Stimulated activated CD4-positive, alpha-beta T cell treated with anti-CD3 and anti-CD28 coated beads, TNF-alpha, amount 100 ng/mL, for 1 hour (primary cell): ENCODE measurements around the gene THSD7A.

Experiments
- DNase-seq, 3 donors: peaks; one replicate each; pipeline ENCODE4 v3.0.0-alpha.2; 2020; ENCODE audit warnings: low read depth in 3 of 3, low spot score in 1 of 3

Gene THSD7A

DNA sequence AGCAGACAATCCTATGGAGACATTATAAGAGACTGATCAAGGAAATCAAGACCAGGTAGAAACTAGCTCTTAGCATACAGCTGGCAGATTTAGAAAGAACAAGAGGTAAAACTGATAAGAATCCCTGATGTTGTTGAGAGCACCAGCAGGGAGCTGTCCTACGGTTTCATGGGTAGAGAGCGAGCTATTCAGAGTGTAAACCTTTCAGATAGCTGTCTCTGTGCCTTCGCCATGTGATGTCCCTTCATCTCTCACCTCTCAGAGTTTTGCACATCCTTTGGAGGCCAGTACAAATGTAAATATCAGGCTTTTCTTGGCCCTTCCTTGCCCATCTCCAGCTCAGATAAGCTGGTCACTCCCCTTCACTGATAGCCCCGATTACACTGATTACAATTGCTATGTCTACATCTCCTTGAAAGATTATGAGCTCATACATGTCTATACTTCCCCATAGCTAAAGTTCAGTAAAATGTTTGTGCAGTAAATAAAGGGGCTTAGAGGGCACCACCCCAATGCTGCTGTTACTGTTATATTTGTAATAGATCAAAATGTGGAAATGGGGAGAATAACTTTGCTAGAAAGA lies 21.9 kb downstream of the THSD7A start:
- DNase-seq, result no peak

DNA sequence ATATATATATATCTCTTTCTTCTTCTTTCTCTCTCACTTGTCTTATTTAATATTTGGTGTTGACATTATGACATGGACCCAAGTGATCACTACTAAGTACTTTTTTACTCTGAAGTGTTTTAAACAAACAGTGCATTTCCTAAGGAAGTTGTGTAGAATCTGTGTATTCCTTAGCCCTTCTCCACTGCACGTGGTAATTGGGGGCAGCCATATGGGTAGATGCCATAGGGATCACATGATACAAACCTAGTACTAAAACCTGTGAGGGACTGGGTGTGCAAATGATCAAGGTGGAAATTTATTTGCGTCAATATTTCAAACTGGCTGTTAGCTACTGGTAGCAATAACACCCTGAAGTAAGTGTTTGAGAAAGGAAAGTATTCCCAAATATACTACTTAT lies 25.0 kb downstream of the THSD7A start:
- DNase-seq, result no peak

- DNase-seq, result no peak
These were observed 27.4 kb downstream of the THSD7A start for GRCh38 chr7:11804621-11805020.

DNA sequence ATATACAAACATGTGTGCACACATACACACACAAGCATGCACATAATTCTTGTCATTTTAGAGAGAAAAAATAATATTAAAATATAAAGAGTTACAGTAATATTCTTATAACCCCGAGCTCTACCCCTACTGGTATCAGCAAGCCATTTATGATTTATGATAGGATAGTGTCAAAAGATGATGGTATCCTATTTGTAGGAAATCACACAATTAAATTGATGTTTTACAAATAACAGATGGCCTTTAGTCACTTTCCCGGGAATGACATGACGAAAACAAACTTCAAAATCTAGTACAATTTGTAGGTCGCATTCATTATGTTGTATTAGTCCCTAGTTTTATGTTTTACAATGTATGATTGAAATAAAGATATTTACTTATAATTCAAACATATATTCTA lies 36.8 kb downstream of the THSD7A start:
- DNase-seq, result no peak

GRCh38 chr7:11792166-11792565 lies 39.8 kb downstream of the THSD7A start:
- no peak for DNase-seq

DNA sequence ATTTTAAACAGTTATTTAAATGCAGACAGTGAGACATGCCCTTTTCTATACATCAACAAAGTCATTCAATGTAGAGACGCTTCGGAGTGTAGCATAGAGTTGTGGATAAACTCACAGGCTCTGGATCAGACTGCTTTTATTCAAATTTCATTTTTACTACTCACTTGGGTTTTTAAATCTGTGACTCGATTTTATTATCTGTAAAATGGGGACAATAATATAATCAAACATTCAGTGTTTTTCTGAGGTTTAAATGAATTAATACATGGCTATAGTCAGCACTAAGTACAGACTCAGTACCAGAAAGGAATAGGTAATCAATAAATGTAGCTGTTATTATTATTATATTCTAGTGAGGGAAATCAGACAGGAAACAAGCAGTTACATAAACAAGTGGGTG lies 43.4 kb downstream of the THSD7A start:
- DNase-seq, result no peak

GRCh38 chr7:11787534-11787933 lies 44.5 kb downstream of the THSD7A start:
- DNase-seq, result no peak

DNA sequence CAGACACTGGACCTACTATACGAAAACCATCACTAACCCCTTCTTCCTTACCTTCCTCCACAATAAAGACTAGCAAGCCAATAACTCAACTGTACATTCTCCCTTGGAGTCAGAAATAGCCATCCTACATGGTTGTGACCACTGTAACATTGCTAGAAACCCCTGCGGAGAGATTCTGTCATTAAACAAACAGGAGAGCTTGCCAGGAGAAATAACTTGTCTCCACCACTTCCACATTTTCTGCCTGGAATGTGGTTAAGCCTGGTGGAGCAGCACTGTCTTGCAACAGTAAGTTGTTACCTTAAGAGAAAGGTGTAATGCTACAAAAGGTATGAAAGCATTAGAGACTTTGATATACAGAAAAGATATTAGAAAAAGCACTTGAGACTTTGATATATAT lies 45.8 kb downstream of the THSD7A start:
- no peak for DNase-seq

DNA sequence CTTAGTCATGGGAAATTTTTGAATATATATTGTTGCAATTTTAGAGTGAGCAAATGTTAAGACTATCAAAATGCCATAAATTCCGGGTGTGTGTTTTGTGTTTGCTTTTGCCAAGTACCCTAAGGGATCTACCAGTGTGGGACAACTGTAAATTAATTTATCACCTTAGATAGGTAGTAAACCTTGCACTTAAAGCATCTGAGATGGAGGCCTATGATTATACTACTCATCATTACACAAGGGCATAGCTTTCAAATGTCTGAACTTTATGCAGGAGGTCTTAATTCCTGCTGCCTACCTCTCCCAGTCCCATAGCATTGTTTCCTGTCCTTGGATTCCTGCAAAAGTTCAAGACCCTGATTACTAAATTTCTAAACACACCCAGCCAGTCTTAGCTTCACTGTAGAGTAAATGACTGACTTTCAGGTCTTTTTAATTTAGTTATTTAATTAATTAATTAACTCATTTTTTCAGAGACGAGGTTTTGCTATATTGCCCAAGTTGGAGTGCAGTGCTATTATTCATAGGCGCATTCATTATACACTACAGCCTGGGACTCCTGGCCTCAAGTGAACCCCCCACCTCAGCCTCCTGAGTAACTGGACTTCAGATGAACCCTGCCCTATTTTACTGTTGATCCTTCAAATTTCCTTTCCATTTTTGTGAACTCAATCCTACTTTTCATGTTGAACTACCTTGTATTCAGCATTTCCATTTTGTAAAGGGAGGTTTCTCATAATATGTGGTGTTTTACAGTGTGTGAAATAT lies 47.0 kb downstream of the THSD7A start:
- DNase-seq, result no peak

- DNase-seq, result no peak
These were observed 51.9 kb downstream of the THSD7A start for GRCh38 chr7:11779864-11780674.

- no peak for DNase-seq
These were observed 56.0 kb downstream of the THSD7A start for GRCh38 chr7:11776039-11776438.

GRCh38 chr7:11775401-11775800 lies 56.6 kb downstream of the THSD7A start:
- no peak for DNase-seq

GRCh38 chr7:11768263-11768662 lies 63.7 kb downstream of the THSD7A start:
- no peak for DNase-seq

DNA sequence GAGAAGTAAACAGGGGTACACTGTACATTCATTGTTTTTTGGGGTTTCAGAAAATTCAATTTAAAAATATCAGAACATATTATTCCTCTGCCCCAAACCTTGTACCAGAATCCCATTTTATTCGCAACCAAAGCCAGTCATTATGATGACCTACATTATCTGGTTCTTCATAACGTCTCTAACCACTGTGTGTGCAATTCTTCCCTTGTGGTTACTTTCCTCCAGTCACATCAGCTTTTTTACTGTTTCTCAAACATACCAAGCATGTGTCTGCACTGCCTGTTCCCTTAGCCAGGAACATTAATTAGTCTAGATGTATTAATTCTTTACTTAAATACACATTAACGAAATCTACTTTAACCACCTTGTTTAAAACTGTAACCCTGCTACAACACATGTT lies 64.8 kb downstream of the THSD7A start:
- no peak for DNase-seq

- no peak for DNase-seq
These were observed 71.6 kb downstream of the THSD7A start for GRCh38 chr7:11760372-11760771.

DNA sequence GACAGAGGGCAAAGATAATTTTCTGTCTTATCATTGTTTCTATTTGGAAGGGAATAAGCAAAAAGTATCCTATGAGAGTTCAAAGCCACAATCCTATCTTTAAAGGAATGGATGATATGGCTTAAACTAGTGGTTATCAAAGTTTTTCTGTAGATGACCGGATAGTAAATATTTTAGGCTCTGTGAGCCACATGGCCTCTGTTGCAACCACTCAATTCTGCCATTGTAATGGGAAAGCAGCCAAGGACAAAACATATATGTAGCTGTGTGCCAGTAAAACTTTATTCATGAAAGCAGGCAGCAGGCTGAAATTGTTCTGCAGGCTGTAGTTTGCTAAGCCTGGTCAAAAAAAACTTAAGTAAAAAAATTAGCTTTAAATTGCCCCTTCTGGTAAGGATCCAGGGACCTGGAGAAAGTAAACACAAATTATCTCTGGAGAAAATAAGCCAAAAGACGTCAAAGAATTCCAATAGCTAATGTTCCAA lies 73.3 kb downstream of the THSD7A start:
- DNase-seq, result no peak

GRCh38 chr7:11757153-11757552 lies 74.8 kb downstream of the THSD7A start:
- DNase-seq, result no peak

DNA sequence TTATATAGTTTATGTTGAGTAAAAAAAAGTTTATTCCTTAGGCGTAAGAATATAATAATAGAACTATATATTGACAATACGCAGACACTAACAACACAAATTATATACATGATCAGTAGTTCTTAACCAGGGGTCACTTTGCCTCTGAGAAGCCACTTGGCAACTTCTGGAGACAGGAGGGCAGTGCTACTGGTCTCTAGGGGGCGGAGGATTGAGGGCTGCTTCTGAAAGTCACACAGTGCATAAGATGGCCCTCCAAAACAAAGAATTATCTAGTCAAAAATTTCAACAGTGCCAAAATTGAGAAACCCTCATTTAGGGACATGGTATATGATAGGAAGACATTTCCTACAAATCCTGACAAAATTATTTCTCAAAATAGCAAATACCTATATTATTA lies 77.1 kb downstream of the THSD7A start:
- DNase-seq, result no peak

DNA sequence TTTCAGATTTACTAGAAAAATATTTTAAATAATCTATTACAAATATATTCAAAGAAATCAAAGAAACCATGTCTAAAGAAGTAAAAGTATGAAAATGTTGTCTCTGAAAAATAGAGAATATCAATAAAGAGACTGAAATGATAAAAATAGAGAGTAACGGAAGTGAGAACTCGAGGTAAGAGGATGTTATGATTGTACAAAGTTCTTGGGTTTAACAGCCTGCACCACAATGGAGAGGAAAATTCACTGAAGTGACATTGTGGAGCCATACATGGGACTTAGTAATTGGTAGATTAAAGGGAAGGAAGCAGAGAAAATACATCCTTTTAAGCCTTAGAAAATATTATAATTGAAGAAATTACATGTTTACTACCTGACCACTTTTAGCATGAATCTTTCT lies 77.9 kb downstream of the THSD7A start:
- no peak for DNase-seq

GRCh38 chr7:11753433-11753832 lies 78.6 kb downstream of the THSD7A start:
- DNase-seq, result no peak

GRCh38 chr7:11751807-11752389 lies 80.1 kb downstream of the THSD7A start:
- DNase-seq, result no peak

- no peak for DNase-seq
These were observed 80.7 kb downstream of the THSD7A start for GRCh38 chr7:11751315-11751714.
